Measurements from ENCODE around the gene STARD10. TPM values are rescaled to one million over a fixed set of nuclear protein-coding genes. Genes with fewer than 3 reads are reported as not detected.

Gene STARD10
- total and polyA plus RNA-seq, 2 of the 8 experiments (the other 6 are each of a cell fraction or from before 2014, with no cell fraction given) = 23.7 to 35.7 TPM

GRCh38 chr11:72783144-72783905 is 10.5 kb downstream of the STARD10 start (continued):
- no peak for TF ChIP-seq MAX (IDR thresholded peaks at IDR 0.05)
- TF ChIP-seq JUND (IDR thresholded peaks at IDR 0.05; ENCODE audit: low read length) = no peak
- no peak for TF ChIP-seq RNF2 (IDR thresholded peaks at IDR 0.05; ENCODE audit: borderline replicate concordance, low read depth, low read length, missing control alignments, poor library complexity, severe bottlenecking)
- no peak for TF ChIP-seq GTF2F1 (IDR thresholded peaks at IDR 0.05; ENCODE audit: borderline replicate concordance, low read depth, low read length)
- no peak for TF ChIP-seq ZNF274 (IDR thresholded peaks at IDR 0.05; ENCODE audit: borderline replicate concordance, extremely low read depth, low read length)
- no peak for TF ChIP-seq CBX8 (IDR thresholded peaks at IDR 0.05; ENCODE audit: borderline replicate concordance, low read depth, low read length)
- TF ChIP-seq KDM1A (IDR thresholded peaks at IDR 0.05; ENCODE audit: borderline replicate concordance, low read length) = no peak
- TF ChIP-seq RAD21 (IDR thresholded peaks at IDR 0.05 in 1 of 2, conservative IDR thresholded peaks at IDR 0.05 in 1 of 2; ENCODE audit: low read depth in 2 of 2, low read length in 2 of 2) = no peak
- TF ChIP-seq SP2 (IDR thresholded peaks at IDR 0.05; ENCODE audit: low read length) = no peak
- no peak for TF ChIP-seq HDAC6 (IDR thresholded peaks at IDR 0.05; ENCODE audit: low read depth, low read length)

Measured in H1 (cell line).